VCaP (cell line): ENCODE data around the gene CPNE5.
A peak's percentile ranks its signal among the peaks of the same experiment; 100 is the strongest.

Experiments used
- H3K27ac ChIP-seq: fragments of 450-650 bp; 2 replicates; pipeline ENCODE4 v1.5.1; 2017
- TF ChIP-seq, protein P1 (sequence below): fragments of 450-650 bp; conservative IDR thresholded peaks from 2 replicates; pipeline ENCODE4 v1.5.1; 2017; ENCODE audit warnings: mild to moderate bottlenecking, moderate library complexity

The CPNE5 gene

DNA sequence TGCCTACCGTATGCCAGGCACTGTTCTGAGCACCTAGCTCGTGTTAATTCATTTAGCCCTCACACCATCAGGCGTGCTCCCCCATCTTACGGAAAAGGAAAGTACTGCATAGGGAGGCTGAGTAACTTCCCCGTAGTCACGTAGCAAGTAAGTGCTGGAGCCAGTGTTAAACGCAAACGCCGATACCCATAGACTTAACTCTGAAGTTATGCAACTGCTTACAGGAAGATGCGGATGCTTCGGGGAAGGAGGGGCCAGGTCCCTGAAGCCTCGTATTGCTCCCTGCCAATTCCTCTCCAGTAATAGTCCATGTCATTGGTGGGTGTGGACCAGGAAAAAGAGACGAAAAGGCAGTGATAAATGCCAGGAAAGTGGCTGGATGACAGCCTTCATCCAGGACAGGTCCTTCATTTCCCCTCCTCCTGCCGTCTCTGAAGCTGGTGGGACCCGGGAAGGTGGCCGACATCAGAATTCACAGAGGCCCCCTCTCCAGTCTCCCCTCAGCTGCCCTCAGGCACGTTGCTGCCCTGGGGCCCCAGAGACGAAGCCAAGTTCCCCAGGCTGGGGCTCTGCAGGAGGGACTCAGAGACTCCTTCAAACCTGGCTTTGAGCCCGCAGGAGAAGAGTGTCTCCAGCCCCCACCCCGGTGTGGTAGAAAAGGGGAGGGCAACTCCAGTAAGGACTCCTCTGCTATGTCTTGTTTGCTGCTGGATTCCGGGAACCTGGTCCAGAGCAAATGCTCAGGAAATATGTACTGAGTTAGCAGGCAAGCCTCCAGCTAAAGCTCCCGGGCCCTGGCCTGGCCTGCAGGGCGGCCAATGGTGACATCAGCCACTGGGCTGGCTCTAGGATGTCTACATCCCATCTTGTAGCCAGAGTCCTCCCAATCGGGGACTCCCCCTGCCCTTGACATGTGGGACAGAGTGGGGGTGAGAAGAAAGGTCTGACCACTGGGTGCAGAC is 103.9 kb downstream of the CPNE5 start:
- H3K27ac ChIP-seq, result 0 out of 2 replicates have a peak overlapping the region, but pooled peaks have one; percentile 18
- TF ChIP-seq, protein P1, sequence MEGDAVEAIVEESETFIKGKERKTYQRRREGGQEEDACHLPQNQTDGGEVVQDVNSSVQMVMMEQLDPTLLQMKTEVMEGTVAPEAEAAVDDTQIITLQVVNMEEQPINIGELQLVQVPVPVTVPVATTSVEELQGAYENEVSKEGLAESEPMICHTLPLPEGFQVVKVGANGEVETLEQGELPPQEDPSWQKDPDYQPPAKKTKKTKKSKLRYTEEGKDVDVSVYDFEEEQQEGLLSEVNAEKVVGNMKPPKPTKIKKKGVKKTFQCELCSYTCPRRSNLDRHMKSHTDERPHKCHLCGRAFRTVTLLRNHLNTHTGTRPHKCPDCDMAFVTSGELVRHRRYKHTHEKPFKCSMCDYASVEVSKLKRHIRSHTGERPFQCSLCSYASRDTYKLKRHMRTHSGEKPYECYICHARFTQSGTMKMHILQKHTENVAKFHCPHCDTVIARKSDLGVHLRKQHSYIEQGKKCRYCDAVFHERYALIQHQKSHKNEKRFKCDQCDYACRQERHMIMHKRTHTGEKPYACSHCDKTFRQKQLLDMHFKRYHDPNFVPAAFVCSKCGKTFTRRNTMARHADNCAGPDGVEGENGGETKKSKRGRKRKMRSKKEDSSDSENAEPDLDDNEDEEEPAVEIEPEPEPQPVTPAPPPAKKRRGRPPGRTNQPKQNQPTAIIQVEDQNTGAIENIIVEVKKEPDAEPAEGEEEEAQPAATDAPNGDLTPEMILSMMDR, result no peak

- no peak overlapping the region for H3K27ac ChIP-seq
- TF ChIP-seq, protein P1, result no peak
Measured at GRCh38 chr6:36734486-36735060, 104.7 kb downstream of the CPNE5 start.

- TF ChIP-seq, protein P1, result no peak
- H3K27ac ChIP-seq, result no peak overlapping the region
Measured at GRCh38 chr6:36733300-36733699, 105.9 kb downstream of the CPNE5 start.

DNA sequence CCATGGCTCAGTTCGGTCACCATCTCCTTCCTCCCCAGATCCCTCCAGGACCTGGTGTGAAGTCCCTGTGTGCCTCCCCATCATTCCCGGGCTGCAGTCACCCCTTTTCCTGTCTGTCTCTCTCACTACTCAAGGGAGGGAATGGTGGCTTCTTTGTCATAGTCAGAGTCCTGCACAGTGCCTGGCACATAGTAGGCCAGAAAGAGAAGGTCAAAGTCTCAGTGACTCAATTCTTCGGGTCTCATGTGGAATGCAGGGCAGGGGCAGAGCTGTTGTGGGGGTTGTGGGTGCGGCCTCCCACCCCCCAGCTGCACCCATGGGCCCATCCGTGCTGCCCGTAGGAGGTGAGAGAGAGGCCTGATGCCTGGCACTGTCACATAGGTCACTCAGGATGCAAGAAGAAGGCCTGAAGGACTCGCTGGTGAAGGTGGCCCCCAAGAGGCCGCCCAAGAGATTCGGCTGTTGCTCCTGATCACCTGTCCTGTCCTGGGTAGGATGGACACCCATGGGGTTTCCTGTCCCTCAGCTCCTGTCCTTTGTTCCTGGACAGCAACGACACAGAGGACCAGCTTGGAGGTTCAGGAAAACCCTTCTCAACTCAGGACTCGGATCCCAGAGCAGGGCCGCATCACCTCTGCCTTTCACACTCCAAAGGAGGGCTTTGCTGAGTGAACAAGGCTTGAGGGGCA is 107.5 kb downstream of the CPNE5 start:
- no peak overlapping the region for H3K27ac ChIP-seq
- TF ChIP-seq, protein P1, result no peak

- no peak overlapping the region for H3K27ac ChIP-seq
- TF ChIP-seq, protein P1, result no peak
Measured at GRCh38 chr6:36730424-36731380, 108.5 kb downstream of the CPNE5 start.

DNA sequence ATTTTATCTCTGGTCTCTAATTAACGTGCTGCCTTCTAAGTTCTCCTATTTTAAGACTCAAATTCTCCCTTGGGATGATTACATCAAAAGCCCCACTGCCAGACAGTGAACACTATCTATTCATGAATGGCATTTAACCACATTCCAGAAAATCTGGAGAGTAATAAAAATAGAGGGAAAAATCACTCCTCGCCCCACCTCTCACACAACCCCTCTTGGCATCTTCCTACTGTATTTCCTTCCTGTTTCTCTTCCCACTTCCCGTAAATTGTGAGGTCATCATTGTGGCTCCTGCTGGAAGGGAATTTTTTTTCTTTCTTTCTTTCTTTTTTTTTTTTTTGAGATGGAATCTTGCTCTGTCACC is 110.1 kb downstream of the CPNE5 start:
- no peak overlapping the region for H3K27ac ChIP-seq
- TF ChIP-seq, protein P1, result no peak
